GM11168 (cell line): ENCODE results near the gene SNRPA1.

Experiments used
- in situ Hi-C: fragments of 300-500 bp; cut with MboI; formaldehyde crosslinking; loops from one replicate; pipeline ENCODE4 v1.12.0; 2022; ENCODE audit warnings: low sequenced_read_pairs; ENCODE audit not compliant: unreplicated experiment

Gene SNRPA1

DNA sequence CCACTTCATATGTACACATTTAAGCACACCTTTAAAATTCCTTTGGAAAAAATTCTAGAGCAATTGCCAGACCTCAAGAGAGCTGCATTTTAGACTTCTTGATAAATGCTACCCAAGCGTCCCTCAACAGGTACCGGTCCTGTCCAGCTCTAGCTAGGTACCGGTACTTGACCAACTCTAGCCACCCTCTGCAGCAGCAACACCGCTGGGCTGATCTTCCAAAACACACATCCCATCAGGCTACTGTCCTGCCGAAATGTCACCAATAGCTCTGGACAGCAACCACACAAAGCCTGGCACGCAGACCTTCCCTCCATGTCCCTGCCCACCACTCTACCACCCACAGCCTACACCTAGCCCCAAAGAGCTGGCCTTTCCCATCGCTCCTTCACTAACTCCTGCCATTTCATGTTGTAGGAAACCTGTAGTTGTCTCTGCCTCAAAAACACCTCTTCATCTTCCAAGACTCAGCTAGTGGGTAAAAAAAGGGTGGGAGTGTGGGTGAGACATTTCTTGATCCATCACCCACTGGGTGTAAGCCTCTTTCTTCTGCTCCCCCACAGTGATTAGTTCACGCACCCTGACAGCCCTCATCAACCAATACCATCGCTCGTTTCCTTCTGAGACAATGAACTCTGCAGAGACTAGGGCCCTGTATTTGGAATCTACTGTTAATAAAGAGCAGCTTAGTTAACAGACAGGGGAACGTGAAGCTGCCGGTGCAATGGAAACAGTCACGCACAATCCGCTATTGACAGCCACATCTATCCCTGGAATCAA lies 50.0 kb downstream of the SNRPA1 start:
- in situ Hi-C loops, result loop anchor here (5.0 kb wide), 1 partner anchor 48 kb away; no protein-coding TSS in a partner anchor

DNA sequence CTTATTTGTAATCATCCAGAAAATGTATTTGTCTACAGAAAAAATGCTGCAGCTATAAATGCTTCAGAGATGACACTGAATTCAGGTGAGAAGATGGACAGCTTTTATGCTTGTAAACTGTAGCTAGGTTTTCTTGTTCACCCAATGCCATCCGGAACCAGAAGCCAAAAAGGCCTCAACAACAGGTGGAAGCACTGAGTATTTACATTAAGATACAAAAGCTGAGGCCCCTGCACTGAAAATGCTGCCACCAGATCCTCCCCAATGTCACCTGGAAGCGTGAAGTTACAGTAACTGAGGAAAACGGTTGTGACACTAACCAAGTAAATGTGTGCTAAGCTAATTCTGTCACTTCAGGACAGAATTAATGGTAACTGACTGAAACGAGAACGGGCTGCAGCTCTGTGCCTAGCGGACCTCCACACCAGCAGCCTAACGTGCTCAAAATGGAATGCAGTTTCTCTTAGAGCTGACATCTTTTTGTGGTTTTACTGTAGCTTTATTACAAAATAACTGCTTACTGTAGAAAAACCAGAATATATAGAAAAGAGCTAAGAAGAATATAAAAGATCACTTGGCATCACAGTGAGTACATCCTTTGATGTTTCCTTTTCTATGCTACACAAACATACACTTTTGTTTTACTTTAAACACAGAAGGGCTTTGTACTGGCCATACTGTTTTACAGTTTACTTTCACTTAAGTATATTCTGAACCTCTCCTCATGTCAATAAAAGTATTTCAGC lies 50.8 kb downstream of the SNRPA1 start:
- in situ Hi-C loops, result no loop called here

- in situ Hi-C loops, result no loop called here
Measured at GRCh38 chr15:101243420-101243819, 51.6 kb downstream of the SNRPA1 start.

DNA sequence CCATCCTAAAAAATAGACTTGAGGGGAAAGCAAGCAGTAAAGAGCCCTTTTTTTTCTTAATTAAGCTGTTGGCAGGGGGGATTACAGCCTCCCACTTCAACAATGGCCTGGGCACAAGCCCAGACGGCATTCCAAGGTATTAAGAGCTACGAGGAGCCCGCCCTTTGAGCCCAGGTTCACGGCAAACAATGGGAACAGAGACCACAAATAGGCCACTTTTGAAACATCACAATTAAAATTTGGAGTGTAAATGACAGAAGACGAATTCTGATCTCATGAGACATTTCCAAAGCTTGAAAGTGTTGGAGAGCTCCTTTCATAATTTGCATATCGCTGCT lies 52.1 kb downstream of the SNRPA1 start:
- in situ Hi-C loops, result no loop called here

DNA sequence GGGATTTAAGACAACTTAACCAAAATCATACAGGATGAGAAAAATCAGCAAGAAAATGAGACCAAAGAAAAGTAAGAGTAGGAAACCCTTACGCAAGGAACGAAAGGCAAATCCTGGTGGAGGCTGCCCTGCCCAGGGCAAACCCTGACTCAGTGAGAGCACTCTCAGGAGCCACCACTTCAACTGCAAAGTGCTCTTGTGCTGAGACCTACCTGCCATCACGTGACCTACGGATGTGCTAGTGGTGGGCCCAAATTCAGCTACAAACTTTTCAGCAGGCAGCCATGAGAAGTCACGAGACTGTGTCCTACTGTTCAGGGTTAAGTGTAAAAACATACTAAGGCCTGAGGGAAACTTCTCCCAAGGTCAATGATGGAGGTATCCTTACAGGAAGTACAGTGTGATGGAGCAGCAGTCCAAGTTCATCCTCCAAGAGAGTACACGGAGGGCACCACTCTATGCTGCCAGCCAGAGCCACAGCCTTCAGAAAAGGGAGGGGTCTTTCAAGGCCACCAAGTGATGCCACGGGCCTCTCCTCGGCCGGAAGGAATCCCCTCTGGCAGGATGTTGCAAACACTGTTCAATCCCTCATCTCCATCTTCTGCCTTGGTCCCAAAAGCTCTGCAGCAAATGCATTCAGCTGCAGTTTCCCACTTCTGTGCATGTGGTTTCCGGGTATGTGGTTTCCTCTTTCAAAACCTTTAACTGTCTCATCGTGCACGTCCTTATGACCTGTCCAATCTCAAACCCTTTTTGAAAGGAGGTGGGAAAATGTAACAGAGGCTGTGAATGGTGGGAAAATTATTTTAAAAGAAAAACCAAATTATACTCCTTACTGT lies 52.7 kb downstream of the SNRPA1 start:
- in situ Hi-C loops, result no loop called here

DNA sequence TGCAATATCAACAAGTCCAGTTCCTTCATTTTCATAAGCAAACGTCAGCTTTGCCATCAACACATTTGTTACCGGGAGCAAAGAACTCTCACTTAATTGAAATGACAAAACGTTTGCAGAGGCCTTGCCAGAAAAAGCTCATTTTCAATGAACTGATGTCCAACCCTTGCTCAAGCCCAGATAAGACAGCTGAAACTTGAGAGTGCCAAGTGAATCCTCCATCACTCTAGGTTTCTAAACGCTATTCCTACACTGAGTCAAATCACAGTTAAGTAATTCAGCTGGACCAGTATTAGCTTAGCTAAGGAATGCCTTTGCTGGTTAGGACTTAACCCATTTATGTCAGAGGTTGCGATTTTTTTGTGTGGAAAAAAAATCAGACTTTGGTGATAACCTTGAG lies 54.7 kb downstream of the SNRPA1 start:
- in situ Hi-C loops, result no loop called here

DNA sequence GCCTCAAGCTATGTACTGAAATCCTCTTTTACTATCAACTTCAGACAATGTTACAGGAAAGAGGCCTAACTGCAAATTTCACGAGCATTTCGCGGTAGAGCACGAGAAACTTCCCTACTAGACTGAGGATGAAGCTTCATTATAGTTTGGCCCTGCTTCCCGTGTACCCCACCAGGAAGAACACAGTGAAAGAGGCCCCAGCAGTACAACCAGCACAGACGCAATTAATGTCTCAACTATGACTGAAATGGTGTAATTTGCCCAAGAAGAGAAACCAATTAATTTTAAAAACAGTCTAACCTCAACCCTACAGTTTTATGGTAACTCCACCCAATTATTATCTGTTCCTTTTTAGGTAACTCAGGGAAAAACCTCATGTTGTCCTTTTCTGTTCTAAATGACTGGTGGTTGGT lies 55.3 kb downstream of the SNRPA1 start:
- in situ Hi-C loops, result no loop called here

- in situ Hi-C loops, result no loop called here
Measured at GRCh38 chr15:101237251-101237650, 57.8 kb downstream of the SNRPA1 start.

DNA sequence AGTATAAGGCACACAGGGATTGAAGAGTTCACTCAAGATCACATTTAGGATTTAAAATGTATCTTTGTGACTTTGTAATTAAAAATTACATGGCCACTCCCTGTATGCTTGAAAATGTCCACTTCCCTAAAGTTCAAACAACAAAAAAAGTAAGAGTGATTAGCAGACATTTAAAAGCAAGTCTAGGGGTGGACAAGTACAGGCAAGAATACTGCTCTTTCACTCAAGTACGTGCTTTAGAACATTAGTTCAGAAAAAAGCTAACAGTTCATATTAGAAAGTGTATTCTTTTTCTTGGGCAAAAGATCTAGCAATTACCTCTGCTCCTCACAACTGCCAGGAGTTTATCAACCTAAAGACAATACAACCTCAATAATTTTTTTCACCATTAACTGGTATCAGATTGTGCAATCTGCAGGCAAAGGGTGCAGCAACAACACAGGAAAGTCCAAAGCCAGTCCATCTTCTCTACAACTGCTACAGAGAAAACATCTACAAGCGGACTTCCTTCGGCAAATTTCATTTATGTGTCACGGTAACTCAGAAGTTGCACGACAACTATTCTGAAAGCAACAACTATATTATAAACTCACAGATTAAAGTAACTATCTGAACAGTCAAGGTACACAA lies 61.3 kb downstream of the SNRPA1 start:
- in situ Hi-C loops, result no loop called here

DNA sequence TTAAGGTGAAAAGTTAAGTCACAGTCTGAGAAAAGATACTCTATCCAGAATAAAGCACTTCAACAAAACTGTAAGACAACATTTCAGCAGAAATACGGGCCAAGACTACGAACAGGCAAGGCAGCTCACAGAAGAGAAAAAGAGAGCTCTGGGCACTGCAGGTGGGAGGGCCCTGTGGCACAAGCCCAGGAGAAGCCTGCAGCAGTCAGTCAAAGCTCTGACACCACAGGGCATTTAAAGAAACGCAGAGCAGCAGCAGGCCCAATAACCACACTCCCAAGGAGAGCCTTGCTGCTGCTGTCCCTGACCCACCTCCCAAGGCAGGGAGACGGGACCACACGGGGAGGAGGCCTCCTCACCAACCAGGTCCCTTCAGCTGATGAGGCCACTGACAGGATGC lies 62.4 kb downstream of the SNRPA1 start:
- in situ Hi-C loops, result no loop called here
